Mesenchymal stem cell (in vitro differentiated cells and primary cell): ENCODE measurements around the gene DTD2.

Experiments
- DNase-seq: peaks from one replicate; pipeline ENCODE4 v3.0.0-alpha.2; 2013
- H2AFZ ChIP-seq: one replicate; pipeline ENCODE4 v1.6.1; 2013; ENCODE audit warnings: low read depth, mild to moderate bottlenecking, control low read depth, inconsistent platforms, low read length, moderate library complexity
- H2AK5ac ChIP-seq: 2 replicates; pipeline ENCODE4 v1.6.1; 2013; ENCODE audit warnings: low read length, moderate library complexity, mild to moderate bottlenecking, inconsistent platforms; ENCODE audit not compliant: severe bottlenecking
- H2BK120ac ChIP-seq: one replicate; pipeline ENCODE4 v1.6.1; 2013; ENCODE audit warnings: low read depth, mild to moderate bottlenecking, inconsistent platforms, low read length, moderate library complexity
- H2BK12ac ChIP-seq, 2 experiments: one replicate each; pipeline ENCODE4 v1.6.1; 2013; ENCODE audit warnings: inconsistent platforms in 2 of 2, low read length in 2 of 2, mild to moderate bottlenecking in 2 of 2, moderate library complexity in 2 of 2, control low read depth in 1 of 2
- H2BK15ac ChIP-seq: one replicate; pipeline ENCODE4 v1.6.1; 2013; ENCODE audit warnings: mild to moderate bottlenecking, low read depth, inconsistent platforms; ENCODE audit not compliant: poor library complexity, severe bottlenecking
- H2BK5ac ChIP-seq: 2 replicates; pipeline ENCODE4 v1.6.1; 2013; ENCODE audit warnings: low read depth, mild to moderate bottlenecking, low read length, control low read depth, inconsistent platforms; ENCODE audit not compliant: poor library complexity, severe bottlenecking
- H3K14ac ChIP-seq, 2 experiments: one replicate each; pipeline ENCODE4 v1.6.1; 2013; ENCODE audit warnings: inconsistent platforms in 2 of 2, low read length in 2 of 2, control low read depth in 1 of 2, mild to moderate bottlenecking in 1 of 2, moderate library complexity in 1 of 2
- H3K18ac ChIP-seq, 2 experiments: one replicate each; pipeline ENCODE4 v1.6.1; 2013; ENCODE audit warnings: inconsistent platforms in 2 of 2, low read length in 2 of 2, control low read depth in 1 of 2, low read depth in 1 of 2, mild to moderate bottlenecking in 1 of 2
- H3K23ac ChIP-seq, 2 experiments: one replicate each; pipeline ENCODE4 v1.6.1; 2013; ENCODE audit warnings: inconsistent platforms in 2 of 2, low read length in 2 of 2, mild to moderate bottlenecking in 2 of 2, moderate library complexity in 2 of 2, control low read depth in 1 of 2
- H3K27ac ChIP-seq: 2 replicates; pipeline ENCODE4 v1.5.1; 2013; ENCODE audit warnings: mild to moderate bottlenecking, moderate library complexity, low read length, control low read depth, inconsistent platforms; ENCODE audit not compliant: poor library complexity, severe bottlenecking
- H3K27me3 ChIP-seq, 2 experiments: 2 replicates each; pipeline versions ENCODE4 v1.6.1 to v1.7.0; 2013; ENCODE audit warnings: low read length in 2 of 2, mild to moderate bottlenecking in 2 of 2, moderate library complexity in 2 of 2, control low read depth in 1 of 2, inconsistent platforms in 1 of 2; ENCODE audit not compliant: control insufficient read depth in 1 of 2, insufficient read depth in 1 of 2
- H3K36me3 ChIP-seq, 2 experiments: 2 replicates each; pipeline versions ENCODE4 v1.6.1 to v1.7.0; 2013; ENCODE audit warnings: low read length in 2 of 2, control low read depth in 1 of 2, inconsistent platforms in 1 of 2, low read depth in 1 of 2, mild to moderate bottlenecking in 1 of 2; ENCODE audit not compliant: insufficient read depth in 2 of 2, control insufficient read depth in 1 of 2
- H3K4ac ChIP-seq, 2 experiments: one replicate each; pipeline ENCODE4 v1.6.1; 2013; ENCODE audit warnings: inconsistent platforms in 2 of 2, low read length in 2 of 2, mild to moderate bottlenecking in 2 of 2, moderate library complexity in 2 of 2, control low read depth in 1 of 2, low read depth in 1 of 2
- H3K4me1 ChIP-seq: 2 replicates; pipeline ENCODE4 v1.6.1; 2013; ENCODE audit warnings: low read depth, low read length, control low read depth; ENCODE audit not compliant: control insufficient read depth, insufficient read depth
- H3K4me2 ChIP-seq: 2 replicates; pipeline ENCODE4 v1.6.1; 2013; ENCODE audit warnings: low read length, mild to moderate bottlenecking, inconsistent platforms; ENCODE audit not compliant: poor library complexity, severe bottlenecking
- H3K4me3 ChIP-seq, 2 experiments: 2 replicates each; pipeline versions ENCODE4 v1.5.1 to v1.7.0; 2013; ENCODE audit warnings: low read length in 2 of 2, mild to moderate bottlenecking in 2 of 2, control low read depth in 1 of 2, low read depth in 1 of 2; ENCODE audit not compliant: insufficient read depth in 1 of 2
- H3K79me1 ChIP-seq: replicated peaks from 2 replicates; pipeline ENCODE4 v1.6.1; 2013; ENCODE audit warnings: mild to moderate bottlenecking, control low read depth, low read length, inconsistent platforms; ENCODE audit not compliant: poor library complexity, severe bottlenecking
- H3K9ac ChIP-seq: 2 replicates; pipeline ENCODE4 v1.7.0; 2013; ENCODE audit warnings: mild to moderate bottlenecking, low read length, moderate library complexity
- H3K9me3 ChIP-seq: 2 replicates; pipeline ENCODE4 v1.7.0; 2013; ENCODE audit warnings: mild to moderate bottlenecking, low read length; ENCODE audit not compliant: control insufficient read depth
- H4K8ac ChIP-seq: one replicate; pipeline ENCODE4 v1.6.1; 2013; ENCODE audit warnings: inconsistent platforms, mild to moderate bottlenecking, low read length, moderate library complexity
- H4K91ac ChIP-seq: one replicate; pipeline ENCODE4 v1.6.1; 2013; ENCODE audit warnings: mild to moderate bottlenecking, low read length, inconsistent platforms
- WGBS: methylation state at CpG from one replicate; pipeline ENCODE4 v1.1.7; 2013; ENCODE audit warnings: mixed read lengths; 5-methylcytosine and 5-hydroxymethylcytosine counted together

The DTD2 gene

DNA sequence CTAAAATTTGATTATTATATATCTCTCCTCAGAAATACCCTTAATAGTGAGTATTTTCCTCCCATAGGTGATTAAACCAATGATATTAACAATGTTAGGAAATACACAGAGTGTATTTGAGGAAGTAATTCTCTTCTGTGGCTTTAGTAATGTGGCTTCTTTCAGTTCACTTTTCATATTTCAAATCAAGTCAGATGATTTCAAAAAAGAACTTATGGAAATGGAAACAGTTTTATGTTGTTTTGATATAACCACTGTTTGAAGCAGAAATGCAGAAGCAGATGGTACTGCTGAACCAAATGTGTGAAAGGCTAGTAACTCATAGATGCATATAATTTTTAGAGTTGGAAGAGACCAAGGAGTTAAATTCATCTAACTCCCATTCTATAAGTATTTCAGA is 32.4 kb upstream of the DTD2 start:
- H3K14ac ChIP-seq: no peak overlapping the region
- no peak overlapping the region for H2BK15ac ChIP-seq
- peaks cover 0 to 3% of the 10 kb centered on the region in 2 experiments for H3K27me3 ChIP-seq
- no peak overlapping the region for H3K4me2 ChIP-seq
- no peak overlapping the region for H3K27ac ChIP-seq
- no peaks in the 10 kb centered on the region for H3K4me1 ChIP-seq
- no peak overlapping the region for H2AK5ac ChIP-seq
- no peak overlapping the region for H2BK12ac ChIP-seq
- H4K91ac ChIP-seq: no peak overlapping the region
- H3K4me3 ChIP-seq: no peak overlapping the region
- H3K23ac ChIP-seq: no peak overlapping the region
- no peaks in the 10 kb centered on the region for H3K79me1 ChIP-seq
- H2BK5ac ChIP-seq: no peak overlapping the region
- H3K18ac ChIP-seq: no peak overlapping the region
- H3K9ac ChIP-seq: no peak overlapping the region
- no peaks in the 10 kb centered on the region for H3K36me3 ChIP-seq
- H2AFZ ChIP-seq: no peak overlapping the region
- H4K8ac ChIP-seq: no peak overlapping the region
- no peak overlapping the region for H2BK120ac ChIP-seq
- no peak for DNase-seq
- no peak overlapping the region for H3K4ac ChIP-seq
- H3K9me3 ChIP-seq: no peaks in the 10 kb centered on the region

DNA sequence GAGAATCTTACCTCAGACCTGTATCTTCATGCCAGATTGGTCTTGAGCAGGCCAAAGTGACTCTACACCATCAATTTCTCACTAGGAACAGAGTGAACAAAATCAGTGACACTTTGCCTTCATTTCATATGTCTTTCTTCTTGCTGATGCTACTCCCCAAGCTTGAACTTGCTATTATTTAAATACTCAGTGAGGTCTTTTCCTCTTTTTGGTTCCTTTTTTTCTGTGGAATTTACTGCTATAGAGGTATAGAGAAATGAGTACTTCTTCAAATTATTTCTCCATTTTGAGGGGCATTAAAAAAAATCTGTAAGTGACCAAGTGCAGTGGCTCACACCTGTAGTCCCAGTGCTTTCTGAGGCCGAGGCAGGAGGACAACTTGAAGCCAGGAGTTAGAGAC is 30.6 kb upstream of the DTD2 start, which contains the start of gene GPR33:
GPR33 (minus strand) TSS at position 154 of the 400 bp plus-strand sequence. CDS start 4,074 bp downstream, outside the sequence.
- Histone ChIP-seq H3K4ac (no peak within 1 kb of the TSS), H3K27me3 (no peaks in the 10 kb centered on the region), H3K79me1 (no peaks in the 10 kb centered on the region), H2AK5ac (no peak within 1 kb of the TSS), H2AFZ (no peak within 1 kb of the TSS), H3K18ac (no peak within 1 kb of the TSS), H2BK15ac (no peak within 1 kb of the TSS), H3K14ac (no peak within 1 kb of the TSS), H2BK5ac (no peak within 1 kb of the TSS), H4K8ac (no peak within 1 kb of the TSS), H3K4me2 (no peak within 1 kb of the TSS), H3K23ac (no peak within 1 kb of the TSS), H3K4me1 (no peaks in the 10 kb centered on the region), H2BK12ac (no peak within 1 kb of the TSS), H2BK120ac (no peak within 1 kb of the TSS), H3K4me3 (no peak within 1 kb of the TSS), H4K91ac (no peak within 1 kb of the TSS), H3K9ac (no peak within 1 kb of the TSS), H3K36me3 (no peaks in the 10 kb centered on the region), H3K9me3 (no peaks in the 10 kb centered on the region), H3K27ac (no peak within 1 kb of the TSS)
- no peak for DNase-seq
- 64% methylated on average over 1 of the region's 1 CpG for WGBS

DNA sequence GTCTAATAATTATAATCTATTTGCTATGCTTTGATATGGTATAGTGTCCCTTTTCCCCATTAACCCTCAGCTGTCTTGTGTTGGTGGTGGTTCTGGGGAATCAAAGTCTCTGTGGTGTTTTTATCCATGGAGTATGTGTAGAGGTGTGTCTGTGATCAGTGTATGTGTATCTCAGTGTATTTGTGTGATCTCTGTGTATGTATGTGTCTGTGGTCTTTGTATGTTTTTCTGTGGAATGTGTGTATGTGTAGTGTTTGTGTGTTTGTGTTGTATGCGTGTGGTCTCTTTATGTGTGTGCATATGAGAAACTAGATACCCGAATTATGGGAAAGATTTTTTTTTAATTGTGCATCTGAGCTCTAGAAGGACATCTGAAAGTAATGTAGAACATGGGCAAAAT is 29.5 kb upstream of the DTD2 start:
- no peak overlapping the region for H3K4ac ChIP-seq
- H4K8ac ChIP-seq: no peak overlapping the region
- no peak overlapping the region for H2BK120ac ChIP-seq
- H2BK5ac ChIP-seq: no peak overlapping the region
- H3K4me1 ChIP-seq: no peaks in the 10 kb centered on the region
- H4K91ac ChIP-seq: no peak overlapping the region
- no peaks in the 10 kb centered on the region for H3K36me3 ChIP-seq
- H3K9me3 ChIP-seq: no peaks in the 10 kb centered on the region
- H3K27ac ChIP-seq: no peak overlapping the region
- no peaks in the 10 kb centered on the region for H3K27me3 ChIP-seq
- no peak overlapping the region for H2AFZ ChIP-seq
- no peak overlapping the region for H3K4me2 ChIP-seq
- no peak overlapping the region for H2BK15ac ChIP-seq
- no peak for DNase-seq
- H2AK5ac ChIP-seq: no peak overlapping the region
- WGBS: 89% methylated on average over 2 of the region's 2 CpGs
- no peaks in the 10 kb centered on the region for H3K79me1 ChIP-seq
- no peak overlapping the region for H3K14ac ChIP-seq
- no peak overlapping the region for H2BK12ac ChIP-seq
- no peak overlapping the region for H3K9ac ChIP-seq
- no peak overlapping the region for H3K4me3 ChIP-seq
- H3K23ac ChIP-seq: no peak overlapping the region
- no peak overlapping the region for H3K18ac ChIP-seq

DNA sequence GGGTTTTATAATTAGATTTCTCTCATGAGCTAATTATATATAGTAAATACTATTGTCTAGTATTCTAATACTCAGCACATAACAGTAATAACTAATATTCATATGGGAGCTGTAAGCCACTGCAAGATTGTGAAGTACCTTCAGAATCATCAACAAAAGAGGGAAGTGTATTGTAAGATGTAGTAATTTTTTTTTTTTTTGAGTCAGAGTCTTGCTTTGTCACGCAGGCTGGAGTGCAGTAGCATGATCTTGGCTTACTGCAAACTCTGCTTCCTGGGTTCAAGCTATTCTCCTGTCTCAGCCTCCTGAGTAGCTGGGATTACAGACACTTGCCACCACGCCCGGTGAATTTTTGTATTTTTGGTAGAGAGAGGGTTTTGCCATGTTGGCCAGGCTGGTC is 27.4 kb upstream of the DTD2 start:
- H2BK120ac ChIP-seq: no peak overlapping the region
- no peak overlapping the region for H2AFZ ChIP-seq
- no peaks in the 10 kb centered on the region for H3K9me3 ChIP-seq
- H3K79me1 ChIP-seq: no peaks in the 10 kb centered on the region
- H3K27me3 ChIP-seq: no peaks in the 10 kb centered on the region
- H2AK5ac ChIP-seq: no peak overlapping the region
- no peak overlapping the region for H3K4me3 ChIP-seq
- H3K4me2 ChIP-seq: no peak overlapping the region
- WGBS: 87% methylated on average over 3 of the region's 3 CpGs
- no peak overlapping the region for H2BK15ac ChIP-seq
- no peak overlapping the region for H3K27ac ChIP-seq
- no peak overlapping the region for H3K9ac ChIP-seq
- H4K8ac ChIP-seq: no peak overlapping the region
- H3K36me3 ChIP-seq: no peaks in the 10 kb centered on the region
- H3K18ac ChIP-seq: no peak overlapping the region
- no peak overlapping the region for H2BK12ac ChIP-seq
- no peak overlapping the region for H3K23ac ChIP-seq
- H3K14ac ChIP-seq: no peak overlapping the region
- no peak overlapping the region for H2BK5ac ChIP-seq
- H3K4me1 ChIP-seq: no peaks in the 10 kb centered on the region
- no peak overlapping the region for H3K4ac ChIP-seq
- H4K91ac ChIP-seq: no peak overlapping the region
- no peak for DNase-seq
